ENCODE measurements around the gene ADGRD1.

Gene ADGRD1

DNA sequence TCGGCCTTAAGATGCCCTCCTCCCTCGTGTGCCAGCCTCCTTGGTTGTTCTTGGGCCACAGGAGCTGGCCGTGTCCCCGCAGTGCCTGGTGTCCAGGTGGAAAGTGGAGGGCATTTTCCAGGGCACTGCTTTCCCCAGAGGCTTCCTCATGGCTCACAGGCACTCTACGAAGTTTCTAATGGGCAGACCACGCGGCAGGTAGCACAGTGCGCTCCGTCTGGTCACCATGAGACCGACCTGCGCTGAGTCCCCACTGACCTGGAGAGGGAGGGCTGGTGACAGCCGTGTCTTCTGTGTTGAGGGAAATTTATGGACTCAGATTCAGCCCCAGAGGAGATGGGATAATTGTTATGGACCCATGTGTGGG, 186.3 kb downstream of the ADGRD1 start:
- Histone ChIP-seq H2BK120ac (ENCODE audit: insufficient read depth, low read length, poor library complexity) (no peak overlapping the region), H4K12ac (ENCODE audit: low read depth, low read length) (no peak overlapping the region), H3K9me3 (ENCODE audit: insufficient read depth, low read depth, low read length) (no peaks in the 10 kb centered on the region), H3K23ac (ENCODE audit: low read length) (no peak overlapping the region), H2AFZ (ENCODE audit: insufficient read depth, low read length, poor library complexity) (no peak overlapping the region), H3K9ac (ENCODE audit: low read length) (no peak overlapping the region), H3K27ac (ENCODE audit: low read depth, low read length) (no peak overlapping the region), H4K91ac (ENCODE audit: low read depth, low read length) (no peak overlapping the region), H3K4me2 (ENCODE audit: low read length) (no peak overlapping the region), H3K4me3 (ENCODE audit: low read depth, low read length) (no peak overlapping the region), H3K36me3 (ENCODE audit: control insufficient read depth in 1 of 2, insufficient read depth in 2 of 2, low read length in 2 of 2) (no peaks in the 10 kb centered on the region), H2BK5ac (ENCODE audit: low read depth, low read length, poor library complexity) (no peak overlapping the region), H2AK5ac (ENCODE audit: low read length) (no peak overlapping the region), H3K27me3 (ENCODE audit: insufficient read depth, low read length) (no peaks in the 10 kb centered on the region), H3K79me1 (ENCODE audit: low read length) (no peaks in the 10 kb centered on the region), H3K4me1 (ENCODE audit: control insufficient read depth in 1 of 2, insufficient read depth in 2 of 2, low read length in 2 of 2) (no peaks in the 10 kb centered on the region), H2BK12ac (ENCODE audit: low read length) (no peak overlapping the region), H4K8ac (ENCODE audit: low read depth, low read length) (no peak overlapping the region), H3K79me2 (ENCODE audit: control insufficient read depth, insufficient read depth, low read length, poor library complexity) (no peaks in the 10 kb centered on the region), H3K18ac (ENCODE audit: low read length) (no peak overlapping the region), H3K14ac (ENCODE audit: low read length) (no peak overlapping the region), H3K4ac (ENCODE audit: low read depth, low read length) (no peak overlapping the region)
- DNase-seq = no peak
- WGBS (ENCODE audit: extremely low coverage, insufficient coverage, insufficient read length) = no CpG with 5 or more reads among the region's 12 CpGs

DNA sequence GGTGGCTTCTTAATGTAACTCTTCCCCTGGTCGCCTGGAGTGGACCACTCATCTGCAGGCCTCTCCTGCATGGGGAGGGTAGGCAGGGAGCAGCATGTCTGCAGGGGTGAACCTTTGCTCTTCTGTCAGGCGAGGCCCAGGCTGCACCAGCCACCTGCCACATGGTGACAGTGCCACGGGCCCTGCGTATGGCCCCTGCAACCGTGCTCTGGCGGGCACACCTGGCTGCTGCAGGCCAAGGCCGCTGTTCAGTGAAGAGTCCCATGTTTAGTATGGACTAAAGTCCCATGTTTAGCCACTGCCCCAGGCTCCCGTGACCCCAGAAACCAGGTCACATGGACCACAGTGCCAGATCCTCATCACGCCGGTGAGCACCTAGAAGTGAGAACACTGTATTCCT, 187.0 kb downstream of the ADGRD1 start:
- Histone ChIP-seq H3K14ac (ENCODE audit: low read length) (no peak overlapping the region), H4K12ac (ENCODE audit: low read depth, low read length) (no peak overlapping the region), H3K4ac (ENCODE audit: low read depth, low read length) (no peak overlapping the region), H3K23ac (ENCODE audit: low read length) (no peak overlapping the region), H3K79me2 (ENCODE audit: control insufficient read depth, insufficient read depth, low read length, poor library complexity) (no peaks in the 10 kb centered on the region), H3K18ac (ENCODE audit: low read length) (no peak overlapping the region), H4K91ac (ENCODE audit: low read depth, low read length) (no peak overlapping the region), H2BK12ac (ENCODE audit: low read length) (no peak overlapping the region), H3K27me3 (ENCODE audit: insufficient read depth, low read length) (no peaks in the 10 kb centered on the region), H2AFZ (ENCODE audit: insufficient read depth, low read length, poor library complexity) (no peak overlapping the region), H2AK5ac (ENCODE audit: low read length) (no peak overlapping the region), H3K9me3 (ENCODE audit: insufficient read depth, low read depth, low read length) (no peaks in the 10 kb centered on the region), H3K27ac (ENCODE audit: low read depth, low read length) (no peak overlapping the region), H2BK120ac (ENCODE audit: insufficient read depth, low read length, poor library complexity) (no peak overlapping the region), H4K8ac (ENCODE audit: low read depth, low read length) (no peak overlapping the region), H3K9ac (ENCODE audit: low read length) (no peak overlapping the region), H3K4me1 (ENCODE audit: control insufficient read depth in 1 of 2, insufficient read depth in 2 of 2, low read length in 2 of 2) (no peaks in the 10 kb centered on the region), H3K79me1 (ENCODE audit: low read length) (no peaks in the 10 kb centered on the region), H3K36me3 (ENCODE audit: control insufficient read depth in 1 of 2, insufficient read depth in 2 of 2, low read length in 2 of 2) (no peaks in the 10 kb centered on the region), H3K4me3 (ENCODE audit: low read depth, low read length) (no peak overlapping the region), H3K4me2 (ENCODE audit: low read length) (no peak overlapping the region), H2BK5ac (ENCODE audit: low read depth, low read length, poor library complexity) (no peak overlapping the region)
- no CpG with 5 or more reads among the region's 10 CpGs for WGBS (ENCODE audit: extremely low coverage, insufficient coverage, insufficient read length)
- no peak for DNase-seq

DNA sequence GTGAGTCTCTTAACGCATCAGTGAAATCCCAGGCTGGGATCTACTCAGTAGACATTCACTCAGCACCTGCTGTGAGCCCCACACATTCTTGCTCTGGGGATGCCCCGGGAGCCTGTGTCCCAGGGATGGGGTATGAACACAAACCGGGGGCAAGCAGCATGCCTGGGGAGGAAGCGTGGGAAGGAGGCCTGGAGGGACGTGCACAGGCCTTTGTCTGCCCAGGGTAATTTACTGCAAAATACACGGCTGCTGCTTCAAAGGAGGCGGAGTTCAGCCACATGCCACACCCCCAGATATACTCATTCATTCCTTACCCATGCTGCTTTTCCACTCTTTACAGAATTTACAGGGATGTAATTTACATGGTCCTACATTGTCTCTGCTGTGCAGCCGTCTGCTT, 187.8 kb downstream of the ADGRD1 start:
- no peak overlapping the region for H3K23ac ChIP-seq (ENCODE audit: low read length)
- no peak overlapping the region for H2AK5ac ChIP-seq (ENCODE audit: low read length)
- no peak overlapping the region for H3K4me2 ChIP-seq (ENCODE audit: low read length)
- H3K79me2 ChIP-seq (ENCODE audit: control insufficient read depth, insufficient read depth, low read length, poor library complexity) = no peaks in the 10 kb centered on the region
- H3K4ac ChIP-seq (ENCODE audit: low read depth, low read length) = no peak overlapping the region
- H2BK12ac ChIP-seq (ENCODE audit: low read length) = no peak overlapping the region
- DNase-seq = no peak
- no peak overlapping the region for H3K18ac ChIP-seq (ENCODE audit: low read length)
- no peak overlapping the region for H3K14ac ChIP-seq (ENCODE audit: low read length)
- no peak overlapping the region for H4K12ac ChIP-seq (ENCODE audit: low read depth, low read length)
- no peak overlapping the region for H3K27ac ChIP-seq (ENCODE audit: low read depth, low read length)
- H2BK5ac ChIP-seq (ENCODE audit: low read depth, low read length, poor library complexity) = no peak overlapping the region
- H4K91ac ChIP-seq (ENCODE audit: low read depth, low read length) = no peak overlapping the region
- H3K36me3 ChIP-seq (ENCODE audit: control insufficient read depth in 1 of 2, insufficient read depth in 2 of 2, low read length in 2 of 2) = no peaks in the 10 kb centered on the region
- WGBS (ENCODE audit: extremely low coverage, insufficient coverage, insufficient read length) = no CpG with 5 or more reads among the region's 8 CpGs
- no peak overlapping the region for H3K4me3 ChIP-seq (ENCODE audit: low read depth, low read length)
- no peak overlapping the region for H2AFZ ChIP-seq (ENCODE audit: insufficient read depth, low read length, poor library complexity)
- H3K79me1 ChIP-seq (ENCODE audit: low read length) = no peaks in the 10 kb centered on the region
- H3K9me3 ChIP-seq (ENCODE audit: insufficient read depth, low read depth, low read length) = no peaks in the 10 kb centered on the region
- H3K27me3 ChIP-seq (ENCODE audit: insufficient read depth, low read length) = no peaks in the 10 kb centered on the region
- no peak overlapping the region for H3K9ac ChIP-seq (ENCODE audit: low read length)
- no peak overlapping the region for H2BK120ac ChIP-seq (ENCODE audit: insufficient read depth, low read length, poor library complexity)
- H4K8ac ChIP-seq (ENCODE audit: low read depth, low read length) = no peak overlapping the region
- H3K4me1 ChIP-seq (ENCODE audit: control insufficient read depth in 1 of 2, insufficient read depth in 2 of 2, low read length in 2 of 2) = no peaks in the 10 kb centered on the region

- Histone ChIP-seq H3K4me3 (ENCODE audit: low read depth, low read length) (no peak overlapping the region), H4K8ac (ENCODE audit: low read depth, low read length) (no peak overlapping the region), H3K4me1 (ENCODE audit: control insufficient read depth in 1 of 2, insufficient read depth in 2 of 2, low read length in 2 of 2) (no peaks in the 10 kb centered on the region), H3K18ac (ENCODE audit: low read length) (no peak overlapping the region), H3K9ac (ENCODE audit: low read length) (no peak overlapping the region), H2AK5ac (ENCODE audit: low read length) (no peak overlapping the region), H3K27ac (ENCODE audit: low read depth, low read length) (no peak overlapping the region), H2BK120ac (ENCODE audit: insufficient read depth, low read length, poor library complexity) (no peak overlapping the region), H3K27me3 (ENCODE audit: insufficient read depth, low read length) (no peaks in the 10 kb centered on the region), H3K9me3 (ENCODE audit: insufficient read depth, low read depth, low read length) (no peaks in the 10 kb centered on the region), H2AFZ (ENCODE audit: insufficient read depth, low read length, poor library complexity) (no peak overlapping the region), H4K12ac (ENCODE audit: low read depth, low read length) (no peak overlapping the region), H4K91ac (ENCODE audit: low read depth, low read length) (no peak overlapping the region), H2BK5ac (ENCODE audit: low read depth, low read length, poor library complexity) (no peak overlapping the region), H3K4me2 (ENCODE audit: low read length) (no peak overlapping the region), H3K14ac (ENCODE audit: low read length) (no peak overlapping the region), H3K4ac (ENCODE audit: low read depth, low read length) (no peak overlapping the region), H2BK12ac (ENCODE audit: low read length) (no peak overlapping the region), H3K79me2 (ENCODE audit: control insufficient read depth, insufficient read depth, low read length, poor library complexity) (no peaks in the 10 kb centered on the region), H3K79me1 (ENCODE audit: low read length) (no peaks in the 10 kb centered on the region), H3K23ac (ENCODE audit: low read length) (no peak overlapping the region), H3K36me3 (ENCODE audit: control insufficient read depth in 1 of 2, insufficient read depth in 2 of 2, low read length in 2 of 2) (no peaks in the 10 kb centered on the region)
- DNase-seq = no peak
- no CpG with 5 or more reads among the region's 19 CpGs for WGBS (ENCODE audit: extremely low coverage, insufficient coverage, insufficient read length)
Measured at GRCh38 chr12:131142891-131143657, 189.4 kb downstream of the ADGRD1 start.

Data from trophoblast cell (in vitro differentiated cells and primary cell).